ENCODE measurements around the gene TCHHL1. TPM values are rescaled to one million over a fixed set of nuclear protein-coding genes. Genes with fewer than 3 reads are reported as not detected.

Gene TCHHL1
- polyA plus RNA-seq, 1 donor (not counting 4 experiments of a cell fraction or from before 2014, with no cell fraction given), result not detected

DNA sequence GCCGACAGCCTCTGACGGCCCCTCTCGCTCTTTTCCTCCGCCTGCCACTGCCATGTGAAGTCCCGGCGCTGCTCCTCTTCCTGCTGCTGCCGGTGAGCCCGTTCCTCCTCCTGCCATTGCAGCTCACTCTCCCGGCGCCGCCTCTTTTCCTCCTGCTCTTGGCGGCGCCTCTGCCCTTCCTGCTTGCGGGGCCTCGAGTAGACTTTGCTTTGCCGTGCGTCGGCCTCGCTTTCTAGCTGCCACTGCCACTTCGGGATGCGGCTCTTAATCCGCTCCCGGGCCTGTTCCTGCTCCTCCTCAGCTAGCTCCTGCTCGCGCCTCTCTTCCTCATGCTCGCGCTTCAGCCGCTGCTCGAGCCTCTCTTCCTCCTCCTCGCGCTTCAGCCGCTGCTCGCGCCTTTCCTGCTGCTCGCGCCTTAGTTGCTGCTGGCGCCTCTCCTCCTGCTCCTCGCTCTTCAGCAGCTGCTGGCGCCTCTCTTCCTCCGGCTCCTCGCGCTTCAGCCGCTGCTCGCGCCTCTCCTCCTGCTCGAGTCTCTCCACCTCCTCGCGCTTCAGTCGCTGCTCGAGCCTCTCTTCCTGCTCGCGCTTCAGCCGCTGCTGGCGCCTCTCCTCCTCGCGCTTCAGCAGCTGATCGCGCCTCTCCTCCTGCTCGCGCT, 22.1 kb upstream of the TCHHL1 start:
- H3K4me1 ChIP-seq (ENCODE audit: control insufficient read depth, extremely low read depth, insufficient read depth, low read length), result peaks cover 13% of the 10 kb centered on the region
- no peak for DNase-seq (ENCODE audit: low read depth, low spot score)
- dilution Hi-C loops (cut with MboI; ENCODE audit: extremely low pct_ligation_motif_present, low sequenced_read_pairs), result no loop called here
- no peak for FAIRE-seq
- no peak overlapping the region for H3K9ac ChIP-seq (ENCODE audit: control insufficient read depth, extremely low read depth, insufficient read depth, low read length)
- peaks cover 39% of the 10 kb centered on the region for H3K27me3 ChIP-seq (ENCODE audit: control insufficient read depth, extremely low read depth, insufficient read depth, low read length)
- peak overlapping the region; percentile 96 for H3K4me2 ChIP-seq (ENCODE audit: control insufficient read depth, extremely low read depth, insufficient read depth, low read depth, low read length)
- no peak overlapping the region for H3K27ac ChIP-seq (ENCODE audit: control insufficient read depth, insufficient read depth, low read length)
- TF ChIP-seq, protein P1, sequence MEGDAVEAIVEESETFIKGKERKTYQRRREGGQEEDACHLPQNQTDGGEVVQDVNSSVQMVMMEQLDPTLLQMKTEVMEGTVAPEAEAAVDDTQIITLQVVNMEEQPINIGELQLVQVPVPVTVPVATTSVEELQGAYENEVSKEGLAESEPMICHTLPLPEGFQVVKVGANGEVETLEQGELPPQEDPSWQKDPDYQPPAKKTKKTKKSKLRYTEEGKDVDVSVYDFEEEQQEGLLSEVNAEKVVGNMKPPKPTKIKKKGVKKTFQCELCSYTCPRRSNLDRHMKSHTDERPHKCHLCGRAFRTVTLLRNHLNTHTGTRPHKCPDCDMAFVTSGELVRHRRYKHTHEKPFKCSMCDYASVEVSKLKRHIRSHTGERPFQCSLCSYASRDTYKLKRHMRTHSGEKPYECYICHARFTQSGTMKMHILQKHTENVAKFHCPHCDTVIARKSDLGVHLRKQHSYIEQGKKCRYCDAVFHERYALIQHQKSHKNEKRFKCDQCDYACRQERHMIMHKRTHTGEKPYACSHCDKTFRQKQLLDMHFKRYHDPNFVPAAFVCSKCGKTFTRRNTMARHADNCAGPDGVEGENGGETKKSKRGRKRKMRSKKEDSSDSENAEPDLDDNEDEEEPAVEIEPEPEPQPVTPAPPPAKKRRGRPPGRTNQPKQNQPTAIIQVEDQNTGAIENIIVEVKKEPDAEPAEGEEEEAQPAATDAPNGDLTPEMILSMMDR (optimal IDR thresholded peaks at IDR 0.05 in 1 of 3, IDR thresholded peaks at IDR 0.05 in 1 of 3, conservative IDR thresholded peaks at IDR 0.05 in 1 of 3; ENCODE audit: extremely low read depth in 1 of 3, insufficient read depth in 2 of 3, low read length in 3 of 3), result no peak
- peak; percentile 45 for TF ChIP-seq EZH2 (IDR thresholded peaks at IDR 0.05; ENCODE audit: low read length)
- H3K79me2 ChIP-seq (ENCODE audit: control insufficient read depth, insufficient read depth, low read length), result no peaks in the 10 kb centered on the region
- no peaks in the 10 kb centered on the region for H3K9me1 ChIP-seq (ENCODE audit: control insufficient read depth, extremely low read depth, insufficient read depth, low read length)
- peak overlapping the region; percentile 40 to 61 (median 56) for H3K4me3 ChIP-seq (ENCODE audit: control insufficient read depth in 2 of 3, extremely low read depth in 1 of 3, insufficient read depth in 2 of 3, low read depth in 1 of 3, low read length in 3 of 3)
- H3K9me3 ChIP-seq (ENCODE audit: control insufficient read depth, low read depth, low read length), result no peaks in the 10 kb centered on the region
- no peaks in the 10 kb centered on the region for H4K20me1 ChIP-seq (ENCODE audit: control insufficient read depth, extremely low read depth, insufficient read depth, low read length)
- peak overlapping the region; percentile 78 for H2AFZ ChIP-seq (ENCODE audit: control insufficient read depth, low read length)
- H3K36me3 ChIP-seq (ENCODE audit: control insufficient read depth in 2 of 2, extremely low read depth in 1 of 2, insufficient read depth in 2 of 2, low read length in 2 of 2), result no peaks in the 10 kb centered on the region

DNA sequence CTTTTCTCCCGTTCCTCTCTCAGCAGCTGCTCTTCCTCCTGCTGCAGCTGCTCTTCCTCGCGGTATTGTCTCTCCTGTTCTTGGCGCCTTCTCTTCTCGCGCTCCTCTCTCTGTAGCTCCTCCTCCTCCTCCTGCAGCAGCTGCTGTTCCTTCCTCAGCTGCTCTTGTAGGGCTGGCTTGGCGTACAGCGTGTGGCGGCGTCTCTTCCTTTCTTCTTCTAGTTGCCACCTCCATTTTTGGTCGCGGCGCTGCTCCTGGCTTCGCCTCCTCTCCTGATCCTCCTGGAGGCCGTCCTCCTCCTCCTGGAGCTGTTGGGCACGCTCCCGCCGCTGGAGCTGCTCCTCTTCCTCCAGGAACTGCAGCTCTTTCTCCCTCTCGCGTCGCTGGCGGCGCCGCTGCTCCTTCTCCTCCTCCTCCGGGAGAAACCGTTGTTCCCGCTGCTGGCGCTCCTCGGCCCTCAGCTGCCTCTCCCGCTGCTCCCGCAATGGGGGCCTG, 21.5 kb upstream of the TCHHL1 start:
- H3K4me3 ChIP-seq (ENCODE audit: control insufficient read depth in 2 of 3, extremely low read depth in 1 of 3, insufficient read depth in 2 of 3, low read depth in 1 of 3, low read length in 3 of 3), result peak overlapping the region; percentile 40 to 61 (median 56)
- H3K9ac ChIP-seq (ENCODE audit: control insufficient read depth, extremely low read depth, insufficient read depth, low read length), result no peak overlapping the region
- peaks cover 39% of the 10 kb centered on the region for H3K27me3 ChIP-seq (ENCODE audit: control insufficient read depth, extremely low read depth, insufficient read depth, low read length)
- DNase-seq (ENCODE audit: low read depth, low spot score), result no peak
- peak overlapping the region; percentile 78 for H2AFZ ChIP-seq (ENCODE audit: control insufficient read depth, low read length)
- H3K9me1 ChIP-seq (ENCODE audit: control insufficient read depth, extremely low read depth, insufficient read depth, low read length), result no peaks in the 10 kb centered on the region
- peak overlapping the region; percentile 96 for H3K4me2 ChIP-seq (ENCODE audit: control insufficient read depth, extremely low read depth, insufficient read depth, low read depth, low read length)
- no peaks in the 10 kb centered on the region for H3K36me3 ChIP-seq (ENCODE audit: control insufficient read depth in 2 of 2, extremely low read depth in 1 of 2, insufficient read depth in 2 of 2, low read length in 2 of 2)
- H3K79me2 ChIP-seq (ENCODE audit: control insufficient read depth, insufficient read depth, low read length), result no peaks in the 10 kb centered on the region
- H3K9me3 ChIP-seq (ENCODE audit: control insufficient read depth, low read depth, low read length), result no peaks in the 10 kb centered on the region
- dilution Hi-C loops (cut with MboI; ENCODE audit: extremely low pct_ligation_motif_present, low sequenced_read_pairs), result no loop called here
- H3K4me1 ChIP-seq (ENCODE audit: control insufficient read depth, extremely low read depth, insufficient read depth, low read length), result peaks cover 13% of the 10 kb centered on the region
- FAIRE-seq, result peak; percentile 17
- TF ChIP-seq, protein P1 (optimal IDR thresholded peaks at IDR 0.05 in 1 of 3, IDR thresholded peaks at IDR 0.05 in 1 of 3, conservative IDR thresholded peaks at IDR 0.05 in 1 of 3; ENCODE audit: extremely low read depth in 1 of 3, insufficient read depth in 2 of 3, low read length in 3 of 3), result no peak
- peak; percentile 7 for TF ChIP-seq EZH2 (IDR thresholded peaks at IDR 0.05; ENCODE audit: low read length)
- no peaks in the 10 kb centered on the region for H4K20me1 ChIP-seq (ENCODE audit: control insufficient read depth, extremely low read depth, insufficient read depth, low read length)
- no peak overlapping the region for H3K27ac ChIP-seq (ENCODE audit: control insufficient read depth, insufficient read depth, low read length)

Measured in keratinocyte (primary cell).